Ovary (tissue), 9 donors: ENCODE results near the gene SEMA4C. TPM values are rescaled to one million over a fixed set of nuclear protein-coding genes. Genes with fewer than 3 reads are reported as not detected.
"Not testable (repeated sequence)": the region's sequence is repeated elsewhere in the genome, so short reads cannot be mapped to it uniquely, and the experiment has no call there.

Experiments
- DNase-seq, 5 donors: peaks; one replicate each; pipeline ENCODE4 v3.0.0-alpha.2; 2019 to 2020
- H3K27ac ChIP-seq, 2 donors: fragments of 200-600 bp; one replicate each; pipeline versions ENCODE4 v1.5.1 to v1.8.0; 2019 to 2022
- H3K27me3 ChIP-seq: fragments of 200-600 bp; one replicate; pipeline ENCODE4 v1.8.0; 2022
- H3K36me3 ChIP-seq: fragments of 200-600 bp; sonication (generic); one replicate; pipeline ENCODE4 v1.5.1; 2019
- H3K4me1 ChIP-seq: one replicate; pipeline ENCODE4 v1.8.1; 2013; ENCODE audit warnings: mild to moderate bottlenecking, moderate library complexity; ENCODE audit not compliant: insufficient read depth
- H3K4me3 ChIP-seq: fragments of 200-600 bp; sonication (generic); one replicate; pipeline ENCODE4 v1.5.1; 2017
- H3K9me3 ChIP-seq, 2 donors: fragments of 200-600 bp in 1 of 2; sonication (generic) in 1 of 2; one replicate each; pipeline versions ENCODE4 v1.5.1 to v1.8.1; 2013 to 2019; ENCODE audit warnings: mild to moderate bottlenecking in 1 of 2, moderate library complexity in 1 of 2
- CTCF ChIP-seq, 3 donors: fragments of 450-650 bp in 2 of 3; fragments of 200-600 bp in 1 of 3; IDR thresholded peaks; one replicate each; pipeline versions ENCODE4 v1.5.1 to v1.8.0; 2016 to 2022; ENCODE audit warnings: antibody characterized with exemption in 3 of 3, mild to moderate bottlenecking in 1 of 3
- EP300 ChIP-seq: sonication (generic); formaldehyde crosslinking; IDR thresholded peaks from one replicate; pipeline ENCODE4 v1.6.1; 2017; ENCODE audit warnings: antibody characterized with exemption
- POLR2A ChIP-seq: fragments of 450-650 bp; IDR thresholded peaks from one replicate; pipeline ENCODE4 v1.6.1; 2017; ENCODE audit warnings: antibody characterized with exemption, mild to moderate bottlenecking, moderate library complexity
- whole genome bisulfite sequencing, 3 donors: extraction: QIAGEN DNeasy Blood & Tissue Kit in 1 of 3; methylation state at CpG; one replicate each; pipeline versions ENCODE4 v1.1.5 to v1.1.7; 2013 to 2017; 5-methylcytosine and 5-hydroxymethylcytosine counted together
- intact Hi-C, 4 donors: fragments of 100-400 bp; cut with DNase I; formaldehyde crosslinking; loops; one replicate each; pipeline versions ENCODE4 v1.11.0 to v1.15.1; 2022 to 2023
- polyA plus RNA-seq, 2 donors: library from polyadenylated mRNA; stranded (reverse); fragments of 200-250 nt in 1 of 2; fragments of 350-450 nt in 1 of 2; fragmentation: Illumina TruSeq in 1 of 2; extraction: RNeasy Lipid Tissue Mini Kit (QIAGEN cat#74804) in 1 of 2; gene quantifications; one replicate each; pipeline ENCODE4 v1.2.3, GENCODE V29; 2013 to 2014
- total RNA-seq, 7 donors: library from RNA; depleted of rRNA in 2 of 7; stranded (reverse); fragments of >200 nt in 2 of 7; fragmentation: NEBNext Ultra II Directional in 3 of 7; extraction: Animal tissue kit (Norgen Biotek cat#: 25700) in 3 of 7; gene quantifications; one replicate each; pipeline versions ENCODE4 v1.1.0 to v1.2.4, GENCODE V29; 2016 to 2023
- donor health status: DM: no; HTN: no; CAD: no; lungs with moderate emphysema.
- donor health status: DM: no; HTN: no; CAD: no.
- donor health status: Bipolar disorder and iron deficiency.
- donor health status: DM: yes; HTN: yes; CAD: no.
- donor health status: DM: no; HTN: no; CAD: no.
- donor health status: DM: yes; HTN: yes; CAD: no.

Gene SEMA4C
- total and polyA plus RNA-seq, 9 donors: 17.3 to 59.2 (median 46.9) TPM

- TF ChIP-seq CTCF (IDR thresholded peaks at IDR 0.05): no peak
- no peak for TF ChIP-seq EP300
- no peak for TF ChIP-seq POLR2A
These were observed 23.6 kb upstream of the SEMA4C start for GRCh38 chr2:96893289-96894150.

DNA sequence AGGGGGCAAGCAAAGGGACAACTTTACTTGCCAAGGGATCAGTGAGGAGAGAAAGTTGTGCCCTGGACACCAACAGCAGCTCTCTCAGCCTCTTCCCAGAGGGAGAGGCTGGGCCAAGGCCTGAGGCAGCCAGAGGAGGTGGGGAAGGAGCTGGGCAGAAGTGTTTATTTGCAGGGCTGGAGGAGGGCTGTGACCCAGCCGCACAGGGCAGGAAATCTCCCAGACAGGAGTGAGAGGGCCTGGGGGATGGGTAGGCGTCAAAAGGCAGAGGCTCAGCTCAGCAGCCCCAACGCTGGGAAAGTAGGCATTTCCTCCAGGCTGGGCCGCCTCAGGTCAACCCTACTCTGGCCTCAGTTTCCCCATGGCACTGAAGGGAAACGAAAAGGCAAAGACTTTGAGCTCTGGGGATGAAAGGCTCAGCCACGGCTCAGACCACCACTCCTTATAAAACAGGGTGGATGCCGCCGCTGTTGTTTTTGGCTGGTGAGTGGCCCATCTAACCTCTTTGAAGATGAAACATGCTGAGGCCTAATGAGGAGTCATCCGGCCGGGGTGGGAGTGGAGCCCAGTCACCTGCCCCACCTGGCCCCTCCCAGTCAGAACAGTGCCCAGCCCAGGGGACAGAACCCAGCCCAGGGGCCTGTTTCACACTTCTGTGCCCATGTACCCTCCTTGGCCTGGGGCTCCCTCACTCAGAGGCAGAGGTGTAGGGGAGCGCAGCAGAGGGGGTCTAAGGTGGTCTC lies 21.9 kb upstream of the SEMA4C start:
- no peaks in the 10 kb centered on the region for H3K9me3 ChIP-seq
- 56 to 64% (median 61%) methylated on average over 11 of the region's 11 CpGs for WGBS, 3 donors
- H3K4me1 ChIP-seq: peaks cover 37% of the 10 kb centered on the region
- H3K27me3 ChIP-seq: no peaks in the 10 kb centered on the region
- DNase-seq: peak in 4 of 5 donors; percentile 55 to 69 (median 62)
- intact Hi-C loops: no loop called here
- no peak overlapping the region for H3K27ac ChIP-seq
- no peaks in the 10 kb centered on the region for H3K36me3 ChIP-seq
- H3K4me3 ChIP-seq: no peak overlapping the region
- no peak for TF ChIP-seq EP300
- TF ChIP-seq POLR2A: no peak
- no peak for TF ChIP-seq CTCF (IDR thresholded peaks at IDR 0.05)

More at GRCh38 chr2:96893289-96894150, 23.6 kb upstream of the SEMA4C start:
- Histone ChIP-seq H3K4me3 (no peak overlapping the region), H3K36me3 (no peaks in the 10 kb centered on the region), H3K27me3 (no peaks in the 10 kb centered on the region), H3K27ac (peak overlapping the region in 1 of 2 donors; percentile 40), H3K9me3 (no peaks in the 10 kb centered on the region), H3K4me1 (peaks cover 31% of the 10 kb centered on the region)
- no peak for DNase-seq
- intact Hi-C loops: no loop called here
- 95 to 96% (median 96%) methylated on average over 15 to 16 of the region's 16 CpGs for WGBS, 3 donors

- WGBS, 3 donors: 23 to 42% (median 32%) methylated on average over 6 of the region's 6 CpGs
- TF ChIP-seq EP300 (no peak), POLR2A (no peak), CTCF (IDR thresholded peaks at IDR 0.05) (no peak)
- intact Hi-C loops: no loop called here
- H3K9me3 ChIP-seq: no peaks in the 10 kb centered on the region
- H3K4me1 ChIP-seq: peaks cover 30% of the 10 kb centered on the region
- no peak for DNase-seq
- H3K27me3 ChIP-seq: no peaks in the 10 kb centered on the region
- no peak overlapping the region for H3K4me3 ChIP-seq
- H3K27ac ChIP-seq: no peak overlapping the region
- H3K36me3 ChIP-seq: no peaks in the 10 kb centered on the region
These were observed 21.0 kb upstream of the SEMA4C start for GRCh38 chr2:96890726-96891385.

GRCh38 chr2:96890252-96890651 lies 20.4 kb upstream of the SEMA4C start:
- intact Hi-C loops: no loop called here
- no peak overlapping the region for H3K27ac ChIP-seq
- DNase-seq: no peak
- no peaks in the 10 kb centered on the region for H3K9me3 ChIP-seq
- peaks cover 24% of the 10 kb centered on the region for H3K4me1 ChIP-seq
- H3K4me3 ChIP-seq: no peak overlapping the region
- 86 to 90% (median 87%) methylated on average over 7 of the region's 7 CpGs for WGBS, 3 donors
- H3K36me3 ChIP-seq: no peaks in the 10 kb centered on the region
- TF ChIP-seq POLR2A (no peak), CTCF (IDR thresholded peaks at IDR 0.05) (no peak), EP300 (no peak)
- no peaks in the 10 kb centered on the region for H3K27me3 ChIP-seq

- H3K4me3 ChIP-seq, H3K36me3 ChIP-seq, DNase-seq, H3K27ac ChIP-seq, intact Hi-C loops, H3K27me3 ChIP-seq, H3K9me3 ChIP-seq: not testable (repeated sequence)
- peaks cover 23% of the 10 kb centered on the region for H3K4me1 ChIP-seq
- 88 to 90% (median 89%) methylated on average over 5 of the region's 5 CpGs for WGBS, 3 donors
These were observed 19.6 kb upstream of the SEMA4C start for GRCh38 chr2:96889502-96889901.
